ENCODE data around the gene DPM1.

- TF ChIP-seq CDX4 (CRISPR knock-in tag; IDR thresholded peaks at IDR 0.05; ENCODE audit: borderline replicate concordance) (no peak), NR3C1 (CRISPR knock-in tag; conservative IDR thresholded peaks at IDR 0.05; ENCODE audit: low read depth) (no peak)
Measured at GRCh38 chr20:50921803-50922501, 36.4 kb downstream of the DPM1 start.

Measured in WTC11 (cell line).